Activated naive CD4-positive, alpha-beta T cell treated with anti-CD3 and anti-CD28 coated beads, Interleukin-2, amount 50 U/mL, for 24 hours (primary cell): ENCODE results near the gene IPO9.
"Not testable (repeated sequence)": the region's sequence is repeated elsewhere in the genome, so short reads cannot be mapped to it uniquely, and the experiment has no call there.

Experiments
- H3K27ac Mint-ChIP-seq: one replicate; pipeline ENCODE4 v1.8.0; 2021; ENCODE audit warnings: mild to moderate bottlenecking, mixed read lengths
- H3K27me3 Mint-ChIP-seq: one replicate; pipeline ENCODE4 v1.8.0; 2021; ENCODE audit warnings: mixed read lengths
- H3K36me3 Mint-ChIP-seq: one replicate; pipeline ENCODE4 v1.8.0; 2021; ENCODE audit warnings: mixed read lengths
- H3K4me1 Mint-ChIP-seq: one replicate; pipeline ENCODE4 v1.8.0; 2021; ENCODE audit warnings: mixed read lengths
- H3K4me3 Mint-ChIP-seq: one replicate; pipeline ENCODE4 v1.8.0; 2021; ENCODE audit warnings: mild to moderate bottlenecking, mixed read lengths
- H3K9me3 Mint-ChIP-seq: one replicate; pipeline ENCODE4 v1.8.0; 2021; ENCODE audit warnings: mixed read lengths

Gene IPO9

DNA sequence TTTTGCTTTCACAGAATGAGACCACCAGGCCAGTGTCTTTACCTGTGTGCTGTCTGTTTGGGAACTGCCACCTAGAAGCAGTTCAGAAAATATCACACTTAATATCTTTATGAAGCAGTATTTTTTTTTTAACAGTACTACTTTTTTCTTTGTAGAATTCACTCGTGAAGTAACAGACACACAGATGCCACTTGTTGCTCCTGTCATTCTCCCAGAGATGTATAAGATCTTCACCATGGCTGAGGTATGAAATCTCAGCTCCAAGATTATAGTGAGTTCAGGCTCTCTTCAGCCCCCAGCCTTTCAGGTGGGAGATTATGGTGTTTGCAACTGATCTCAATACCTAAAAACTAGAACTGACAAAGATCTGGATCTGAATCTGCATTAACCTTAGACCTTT, 23.0 kb downstream of the IPO9 start:
- H3K4me1 Mint-ChIP-seq: peaks cover 11% of the 10 kb centered on the region
- H3K27ac Mint-ChIP-seq: peak overlapping the region; percentile 26
- H3K36me3 Mint-ChIP-seq: peaks cover 24% of the 10 kb centered on the region
- H3K9me3 Mint-ChIP-seq: no peaks in the 10 kb centered on the region
- H3K27me3 Mint-ChIP-seq: no peaks in the 10 kb centered on the region
- no peak overlapping the region for H3K4me3 Mint-ChIP-seq

DNA sequence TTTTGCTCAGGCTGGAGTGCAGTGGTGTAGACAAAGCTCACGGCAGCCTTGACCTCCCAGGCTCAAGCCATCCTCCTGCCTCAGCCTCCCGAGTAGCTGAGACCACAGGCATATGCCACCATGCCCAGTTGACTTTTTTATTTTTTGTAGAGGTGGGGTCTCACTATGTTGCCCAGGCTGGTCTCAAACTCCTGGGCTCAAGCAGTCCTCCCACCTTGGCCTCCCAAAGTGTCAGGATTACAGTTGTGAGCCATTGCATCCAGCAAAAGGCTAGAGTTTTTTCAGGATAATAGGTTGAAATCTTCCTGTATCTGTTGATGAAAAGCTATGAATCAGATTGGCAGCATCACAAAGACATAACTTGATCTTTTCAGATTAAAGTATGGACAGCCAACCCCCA, 27.8 kb downstream of the IPO9 start:
- H3K27me3 Mint-ChIP-seq, H3K27ac Mint-ChIP-seq, H3K4me1 Mint-ChIP-seq, H3K9me3 Mint-ChIP-seq, H3K4me3 Mint-ChIP-seq: not testable (repeated sequence)
- peaks cover 16% of the 10 kb centered on the region for H3K36me3 Mint-ChIP-seq

DNA sequence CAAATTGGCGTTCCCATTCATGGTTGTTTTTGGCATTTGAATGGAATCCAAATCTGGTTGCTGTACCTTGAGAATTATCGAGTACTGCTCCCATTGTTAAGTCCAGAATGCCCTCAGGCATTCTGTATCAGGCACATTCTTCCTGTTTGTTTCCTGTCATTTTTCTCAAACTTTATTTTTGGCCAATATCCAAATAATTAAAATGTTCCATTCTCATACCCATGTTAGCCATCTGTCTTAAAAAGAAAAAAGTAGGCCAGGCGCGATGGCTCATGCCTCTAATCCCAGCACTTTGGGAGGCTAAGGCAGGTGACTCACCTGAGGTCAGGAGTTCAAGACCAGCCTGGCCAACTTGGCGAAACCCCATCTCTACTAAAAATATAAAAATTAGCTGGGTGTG, 30.5 kb downstream of the IPO9 start:
- no peaks in the 10 kb centered on the region for H3K27me3 Mint-ChIP-seq
- no peaks in the 10 kb centered on the region for H3K9me3 Mint-ChIP-seq
- H3K27ac Mint-ChIP-seq: no peak overlapping the region
- H3K4me1 Mint-ChIP-seq: no peaks in the 10 kb centered on the region
- no peak overlapping the region for H3K4me3 Mint-ChIP-seq
- peaks cover 14% of the 10 kb centered on the region for H3K36me3 Mint-ChIP-seq

DNA sequence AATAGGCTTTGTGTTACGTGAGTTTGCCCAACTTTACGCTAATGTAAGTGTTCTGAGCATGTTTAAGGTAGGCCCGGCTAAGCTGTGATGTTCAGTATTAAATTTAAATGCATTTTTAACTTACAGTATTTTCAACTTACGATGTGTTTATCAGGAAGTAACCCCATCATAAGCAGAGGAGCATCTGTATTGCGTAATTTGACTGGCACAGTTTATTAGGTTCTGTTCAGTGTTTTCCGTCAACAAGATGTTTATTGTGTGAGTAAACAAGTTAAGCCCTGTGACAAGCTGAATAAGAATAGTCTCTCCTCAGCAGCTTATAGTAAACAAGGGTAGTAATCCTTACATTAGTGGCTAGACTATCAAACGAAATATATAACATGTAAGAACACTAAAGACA, 32.5 kb downstream of the IPO9 start:
- Mint-ChIP-seq H3K27me3 (no peaks in the 10 kb centered on the region), H3K36me3 (peaks cover 6% of the 10 kb centered on the region), H3K9me3 (no peaks in the 10 kb centered on the region), H3K4me1 (no peaks in the 10 kb centered on the region), H3K27ac (no peak overlapping the region), H3K4me3 (no peak overlapping the region)

DNA sequence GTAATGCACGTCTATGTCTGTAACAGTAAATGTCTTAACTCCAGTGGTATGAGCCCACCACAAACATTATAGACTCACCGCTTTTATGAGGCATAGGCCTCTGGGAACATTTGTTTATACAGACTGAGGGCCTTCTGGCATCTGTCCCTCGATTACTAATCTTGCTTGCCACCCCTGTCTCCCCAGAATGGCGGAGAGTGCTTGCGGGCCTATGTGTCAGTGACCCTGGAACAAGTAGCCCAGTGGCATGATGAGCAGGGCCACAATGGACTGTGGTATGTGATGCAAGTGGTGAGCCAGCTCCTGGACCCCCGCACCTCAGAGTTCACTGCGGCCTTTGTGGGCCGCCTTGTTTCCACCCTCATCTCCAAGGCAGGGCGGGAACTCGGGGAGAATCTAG, 41.4 kb downstream of the IPO9 start:
- Mint-ChIP-seq H3K9me3 (no peaks in the 10 kb centered on the region), H3K4me3 (no peak overlapping the region), H3K4me1 (no peaks in the 10 kb centered on the region), H3K27me3 (no peaks in the 10 kb centered on the region), H3K36me3 (peaks cover 13% of the 10 kb centered on the region), H3K27ac (no peak overlapping the region)

DNA sequence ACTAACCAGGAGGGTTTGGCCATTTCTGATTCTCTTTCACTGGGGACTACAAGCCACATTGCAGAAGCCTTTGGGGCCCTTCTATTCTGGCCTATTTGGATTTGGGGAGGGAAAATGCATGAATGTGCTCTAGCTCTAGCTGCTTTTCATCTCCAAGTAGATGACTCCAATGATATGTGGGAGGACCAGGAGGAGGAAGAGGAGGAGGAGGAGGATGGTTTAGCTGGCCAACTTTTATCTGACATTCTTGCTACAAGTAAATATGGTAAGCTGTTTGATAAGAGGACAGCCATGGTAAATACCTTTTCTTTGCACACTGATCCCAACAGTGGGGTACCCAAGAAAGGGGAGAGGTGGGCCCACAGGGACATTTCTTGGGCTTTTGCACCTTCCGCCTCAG, 45.7 kb downstream of the IPO9 start:
- Mint-ChIP-seq H3K4me3 (no peak overlapping the region), H3K9me3 (no peaks in the 10 kb centered on the region), H3K27me3 (no peaks in the 10 kb centered on the region), H3K27ac (no peak overlapping the region), H3K4me1 (no peaks in the 10 kb centered on the region), H3K36me3 (peaks cover 9% of the 10 kb centered on the region)

DNA sequence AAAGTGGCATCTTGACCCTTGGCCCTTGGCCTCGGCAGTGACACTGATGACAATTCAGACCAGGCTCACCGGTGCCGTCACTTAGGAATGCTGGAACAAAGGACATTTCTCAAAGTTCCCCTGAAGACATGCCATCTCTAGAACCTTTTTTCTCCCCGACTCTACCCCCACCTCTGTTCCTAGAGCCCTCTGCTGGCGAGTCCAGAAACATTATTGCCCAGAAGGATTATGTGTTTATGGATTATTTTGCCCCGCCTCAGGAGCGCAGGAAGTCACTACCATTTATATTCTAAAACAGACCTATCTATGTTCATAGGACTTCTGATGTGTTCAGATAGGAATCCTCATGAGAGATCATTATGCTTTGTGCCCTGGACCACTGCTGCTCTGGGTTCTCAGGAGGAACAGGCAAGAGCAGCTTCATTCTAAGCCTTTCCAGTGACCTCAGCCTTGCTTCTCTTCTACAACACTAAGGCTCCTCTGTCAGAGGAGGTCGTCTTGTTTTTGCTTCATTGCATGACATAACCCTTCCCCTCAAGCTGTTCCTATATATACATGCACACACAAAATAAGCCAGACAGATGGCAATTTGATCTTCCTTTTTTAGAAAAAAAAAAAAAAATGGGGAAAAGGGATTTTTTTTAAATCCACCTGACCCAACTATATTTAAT, 47.3 kb downstream of the IPO9 start:
- Mint-ChIP-seq H3K27me3 (no peaks in the 10 kb centered on the region), H3K36me3 (peaks cover 9% of the 10 kb centered on the region), H3K4me3 (no peak overlapping the region), H3K9me3 (no peaks in the 10 kb centered on the region), H3K4me1 (no peaks in the 10 kb centered on the region), H3K27ac (no peak overlapping the region)

DNA sequence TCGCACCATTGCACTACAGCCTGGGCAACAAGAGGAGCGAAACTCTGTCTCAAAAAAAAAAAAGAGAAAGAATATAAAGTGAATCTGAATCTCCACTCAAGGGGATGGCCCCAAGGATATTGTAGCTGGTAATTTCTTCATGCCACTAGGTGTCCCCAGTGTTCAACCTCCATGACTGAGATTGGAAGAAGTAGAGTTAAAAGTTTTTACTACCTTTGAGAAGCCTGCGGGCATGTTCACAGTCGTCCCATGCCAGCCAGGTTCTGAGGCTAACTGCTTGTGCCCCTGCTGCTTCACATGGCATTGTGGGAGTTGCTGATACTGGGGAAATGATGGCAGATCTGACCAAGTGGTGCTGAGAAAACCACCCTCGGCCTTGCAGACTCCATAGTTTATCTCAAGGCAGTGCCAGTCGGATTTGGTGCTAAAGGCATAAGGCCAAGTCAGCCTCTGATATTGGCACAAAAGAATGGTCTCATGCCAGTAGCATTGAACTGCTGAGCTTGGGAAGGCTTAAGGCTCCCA, 49.0 kb downstream of the IPO9 start:
- no peak overlapping the region for H3K27ac Mint-ChIP-seq

DNA sequence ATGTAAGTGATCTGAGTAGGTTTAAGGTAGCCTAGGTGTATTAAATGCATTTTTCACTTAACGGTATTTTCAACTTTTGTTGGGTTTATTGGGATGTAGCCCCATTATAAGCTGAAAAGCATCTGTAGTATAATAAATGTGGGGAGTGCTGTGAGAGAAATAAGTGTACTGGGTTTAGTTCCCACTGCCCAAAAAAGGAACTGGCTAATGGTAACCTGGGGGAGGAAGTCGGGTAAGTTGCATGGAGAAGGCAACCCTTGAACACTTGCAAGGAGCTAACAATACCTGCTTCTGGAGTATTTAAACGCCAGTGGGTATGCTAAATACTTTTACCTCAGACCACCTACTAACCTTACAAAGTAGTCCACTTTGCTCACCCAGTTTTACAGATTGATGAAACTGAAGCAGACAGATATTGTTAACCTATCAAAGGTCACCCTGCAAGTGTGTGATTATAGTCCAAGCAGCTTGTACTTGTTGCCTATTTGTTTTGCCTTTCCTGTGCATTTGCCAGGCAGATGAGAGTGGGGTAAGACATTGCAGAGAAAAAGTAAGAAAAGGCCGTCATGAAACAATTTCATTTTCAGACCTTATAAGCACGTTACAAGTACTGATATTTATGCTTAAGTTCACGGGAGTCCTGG, 52.1 kb downstream of the IPO9 start:
- H3K27ac Mint-ChIP-seq: no peak overlapping the region
- peaks cover 2% of the 10 kb centered on the region for H3K36me3 Mint-ChIP-seq
- no peaks in the 10 kb centered on the region for H3K9me3 Mint-ChIP-seq
- no peaks in the 10 kb centered on the region for H3K4me1 Mint-ChIP-seq
- H3K4me3 Mint-ChIP-seq: no peak overlapping the region
- no peaks in the 10 kb centered on the region for H3K27me3 Mint-ChIP-seq

More for the DNA sequence above, 49.0 kb downstream of the IPO9 start:
- Mint-ChIP-seq H3K4me1 (no peaks in the 10 kb centered on the region), H3K4me3 (no peak overlapping the region), H3K27me3 (no peaks in the 10 kb centered on the region), H3K9me3 (no peaks in the 10 kb centered on the region), H3K36me3 (peaks cover 5% of the 10 kb centered on the region)

DNA sequence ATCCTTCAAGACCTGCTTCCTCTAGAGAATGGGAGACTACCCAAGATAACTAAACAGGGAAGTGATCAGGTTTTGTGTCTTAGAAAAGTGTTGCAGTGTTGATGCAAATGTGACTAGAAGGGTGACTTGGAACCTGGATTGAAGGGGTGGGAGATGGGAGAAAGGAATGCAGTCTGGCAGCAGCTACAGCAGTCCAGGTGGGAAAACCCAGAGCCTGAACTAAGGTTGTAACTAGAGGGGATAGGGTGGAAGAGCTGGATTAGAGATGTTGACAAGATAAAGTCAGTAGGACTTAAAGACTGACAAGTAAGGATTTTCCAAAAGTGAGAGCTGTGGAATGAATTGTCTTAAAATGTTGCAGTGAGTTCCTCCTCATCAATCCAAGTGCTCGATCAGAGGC, 52.7 kb downstream of the IPO9 start:
- Mint-ChIP-seq H3K4me1 (no peaks in the 10 kb centered on the region), H3K27me3 (no peaks in the 10 kb centered on the region), H3K4me3 (no peak overlapping the region), H3K27ac (no peak overlapping the region), H3K36me3 (no peaks in the 10 kb centered on the region), H3K9me3 (no peaks in the 10 kb centered on the region)

DNA sequence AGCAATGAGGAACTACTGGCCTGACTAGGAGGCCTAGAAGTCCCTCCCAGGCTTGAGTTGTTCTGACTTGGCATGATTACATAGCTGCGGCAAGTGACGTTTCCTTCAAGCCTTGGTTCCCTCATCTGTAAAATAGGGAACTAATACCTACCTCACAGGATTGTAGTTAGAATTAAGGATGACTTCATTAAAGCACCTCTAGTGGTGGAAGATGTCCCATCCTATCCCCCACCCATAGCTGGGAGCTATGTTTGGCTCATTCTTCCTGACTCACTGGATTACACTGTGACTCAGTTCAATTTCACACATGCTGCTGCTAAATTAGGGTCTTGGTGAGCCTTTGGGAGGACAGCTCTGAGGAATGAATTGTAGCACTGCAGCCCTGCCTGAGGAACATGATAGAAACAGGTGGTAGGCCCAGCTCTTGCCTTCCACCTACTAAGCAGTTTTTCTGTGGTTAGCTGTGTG, 53.7 kb downstream of the IPO9 start:
- H3K4me1 Mint-ChIP-seq: peaks cover 2% of the 10 kb centered on the region
- peaks cover under 1% of the 10 kb centered on the region for H3K27me3 Mint-ChIP-seq
- H3K9me3 Mint-ChIP-seq: no peaks in the 10 kb centered on the region
- H3K4me3 Mint-ChIP-seq: no peak overlapping the region
- H3K27ac Mint-ChIP-seq: no peak overlapping the region
- H3K36me3 Mint-ChIP-seq: no peaks in the 10 kb centered on the region

DNA sequence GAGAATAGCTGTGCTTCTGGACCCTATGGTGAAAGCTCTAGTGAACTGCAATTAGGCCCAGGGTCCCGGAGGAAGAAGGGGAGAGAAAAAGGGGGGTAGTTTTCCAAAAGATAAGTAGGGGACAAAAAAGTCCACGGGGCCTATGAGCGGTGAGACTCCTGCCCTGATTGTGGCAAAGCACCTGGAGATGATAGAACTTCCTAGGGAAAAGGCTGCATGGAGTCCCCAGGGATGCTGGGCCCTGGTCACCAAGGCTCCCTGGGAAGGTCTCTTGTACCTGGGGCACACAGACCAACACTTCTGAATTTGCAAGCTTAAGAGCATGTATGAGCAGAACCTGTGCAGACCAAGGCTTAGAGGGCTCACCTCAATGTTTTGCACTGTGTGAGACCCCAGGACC, 54.3 kb downstream of the IPO9 start:
- H3K27ac Mint-ChIP-seq: no peak overlapping the region
- peaks cover 1% of the 10 kb centered on the region for H3K27me3 Mint-ChIP-seq
- H3K4me3 Mint-ChIP-seq: no peak overlapping the region
- H3K4me1 Mint-ChIP-seq: peaks cover 7% of the 10 kb centered on the region
- no peaks in the 10 kb centered on the region for H3K36me3 Mint-ChIP-seq
- H3K9me3 Mint-ChIP-seq: no peaks in the 10 kb centered on the region

DNA sequence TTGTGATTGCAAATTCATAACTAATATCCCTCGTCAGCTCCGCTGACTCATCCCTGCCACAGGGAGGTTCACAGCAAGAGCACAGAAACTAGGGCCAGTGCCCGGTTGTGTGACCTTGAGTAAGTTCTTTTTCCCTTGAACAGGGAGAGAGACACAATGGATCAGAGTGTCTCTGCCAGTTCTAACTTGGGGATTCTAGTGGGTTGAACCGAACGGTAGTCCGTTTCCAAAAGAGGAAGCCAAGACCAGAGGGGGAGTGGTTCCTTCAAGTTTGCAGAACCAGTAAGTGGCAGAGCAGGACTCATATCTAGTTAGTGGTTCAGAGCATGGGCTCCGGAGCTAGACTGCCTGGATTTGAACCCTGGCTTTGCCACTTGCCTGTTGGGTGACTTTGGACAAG, 54.8 kb downstream of the IPO9 start:
- H3K4me3 Mint-ChIP-seq: no peak overlapping the region
- H3K27ac Mint-ChIP-seq: no peak overlapping the region
- peaks cover 1% of the 10 kb centered on the region for H3K27me3 Mint-ChIP-seq
- no peaks in the 10 kb centered on the region for H3K9me3 Mint-ChIP-seq
- H3K36me3 Mint-ChIP-seq: no peaks in the 10 kb centered on the region
- H3K4me1 Mint-ChIP-seq: peaks cover 8% of the 10 kb centered on the region

DNA sequence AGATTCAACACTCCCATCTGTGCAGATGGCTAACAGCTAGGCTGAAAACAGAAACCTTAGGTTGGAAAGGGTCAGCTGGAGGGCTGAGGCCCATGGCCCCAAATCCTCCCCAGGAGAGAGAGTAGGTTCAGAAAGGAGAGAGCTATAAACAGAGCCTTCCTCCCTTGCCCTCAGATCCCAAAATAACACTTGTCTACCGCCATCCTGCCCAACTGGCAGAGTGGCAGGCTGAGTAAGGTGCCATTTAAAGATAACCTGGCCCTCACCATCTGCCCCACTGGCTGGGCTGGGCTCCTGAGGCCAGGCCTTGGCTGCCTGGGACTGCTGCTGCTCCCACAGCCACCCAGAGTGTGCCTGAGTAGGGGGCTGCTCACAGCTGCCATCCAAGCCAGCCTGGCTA, 55.5 kb downstream of the IPO9 start:
- Mint-ChIP-seq H3K4me1 (peaks cover 9% of the 10 kb centered on the region), H3K9me3 (no peaks in the 10 kb centered on the region), H3K36me3 (no peaks in the 10 kb centered on the region), H3K4me3 (no peak overlapping the region), H3K27me3 (peaks cover 1% of the 10 kb centered on the region), H3K27ac (no peak overlapping the region)

DNA sequence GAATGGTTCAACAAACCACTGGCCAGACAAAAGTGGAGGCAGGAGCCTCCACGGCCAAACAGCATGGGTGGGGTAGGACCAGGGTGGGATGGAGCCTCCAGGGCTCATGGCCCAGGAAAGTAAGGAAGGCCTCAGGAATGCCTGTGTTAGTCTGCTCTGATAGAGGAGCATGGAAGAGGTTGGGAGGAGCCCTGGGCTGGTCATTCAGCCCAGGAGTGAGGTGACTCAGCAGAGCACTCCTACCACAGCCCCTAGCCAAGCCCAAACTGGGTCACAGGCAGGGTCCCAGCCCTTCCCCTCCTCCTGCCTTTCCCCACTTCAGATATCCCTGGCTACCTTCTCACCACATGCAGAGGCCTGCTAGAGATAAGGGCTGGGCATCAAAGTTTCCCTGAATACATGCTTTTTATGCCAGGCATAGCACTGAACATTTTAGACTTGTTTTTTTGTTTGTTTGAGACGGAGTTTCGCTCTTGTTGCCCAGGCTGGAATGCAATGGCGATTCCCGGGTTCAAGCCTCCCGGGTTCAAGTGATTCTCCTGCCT, 56.6 kb downstream of the IPO9 start:
- Mint-ChIP-seq H3K27me3 (peaks cover 8% of the 10 kb centered on the region), H3K36me3 (no peaks in the 10 kb centered on the region), H3K9me3 (no peaks in the 10 kb centered on the region), H3K27ac (no peak overlapping the region), H3K4me3 (no peak overlapping the region), H3K4me1 (peaks cover 13% of the 10 kb centered on the region)

DNA sequence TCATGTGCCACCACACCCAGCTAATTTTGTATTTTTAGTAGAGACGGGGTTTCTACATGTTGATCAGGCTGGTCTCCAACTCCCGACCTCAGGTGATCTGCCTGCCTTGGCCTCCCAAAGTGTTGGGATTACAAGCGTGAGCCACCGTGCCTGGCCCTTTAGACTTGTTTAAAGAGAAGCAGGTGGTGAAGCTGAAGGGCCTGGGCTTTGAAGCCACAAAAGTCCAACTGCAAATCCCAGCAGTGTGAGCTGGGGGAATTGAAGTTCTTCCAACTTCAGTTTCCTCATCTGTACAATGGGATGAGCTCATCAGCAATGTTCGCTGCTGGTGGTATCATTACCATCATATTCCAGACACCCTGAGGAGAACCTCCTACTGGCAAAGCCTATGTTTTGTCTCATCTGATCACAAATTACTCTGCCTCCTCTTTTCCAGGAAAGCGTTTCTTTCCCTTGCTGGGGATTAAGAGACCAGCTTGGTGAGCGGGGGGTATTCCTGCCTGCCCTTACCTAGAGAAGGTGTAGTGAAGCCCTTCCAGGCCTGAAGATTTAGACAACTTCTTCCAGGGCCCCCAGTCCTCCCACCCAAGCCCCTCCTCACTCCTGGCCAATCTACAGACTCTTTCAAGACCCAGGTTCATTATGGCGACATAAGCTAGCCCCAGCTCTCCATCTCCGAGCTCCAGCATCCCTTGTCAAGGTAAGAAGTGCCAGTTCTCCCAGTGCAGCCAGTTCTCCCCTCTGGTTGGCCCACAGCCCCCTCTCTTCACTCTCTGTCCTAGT, 57.3 kb downstream of the IPO9 start:
- no peak overlapping the region for H3K27ac Mint-ChIP-seq
- no peak overlapping the region for H3K4me3 Mint-ChIP-seq

More for the DNA sequence above, 57.3 kb downstream of the IPO9 start:
- H3K27me3 Mint-ChIP-seq: peaks cover 11% of the 10 kb centered on the region
- H3K9me3 Mint-ChIP-seq: no peaks in the 10 kb centered on the region
- no peaks in the 10 kb centered on the region for H3K36me3 Mint-ChIP-seq
- peaks cover 13% of the 10 kb centered on the region for H3K4me1 Mint-ChIP-seq
